ENCODE results near the gene SORCS3.

Gene SORCS3

DNA sequence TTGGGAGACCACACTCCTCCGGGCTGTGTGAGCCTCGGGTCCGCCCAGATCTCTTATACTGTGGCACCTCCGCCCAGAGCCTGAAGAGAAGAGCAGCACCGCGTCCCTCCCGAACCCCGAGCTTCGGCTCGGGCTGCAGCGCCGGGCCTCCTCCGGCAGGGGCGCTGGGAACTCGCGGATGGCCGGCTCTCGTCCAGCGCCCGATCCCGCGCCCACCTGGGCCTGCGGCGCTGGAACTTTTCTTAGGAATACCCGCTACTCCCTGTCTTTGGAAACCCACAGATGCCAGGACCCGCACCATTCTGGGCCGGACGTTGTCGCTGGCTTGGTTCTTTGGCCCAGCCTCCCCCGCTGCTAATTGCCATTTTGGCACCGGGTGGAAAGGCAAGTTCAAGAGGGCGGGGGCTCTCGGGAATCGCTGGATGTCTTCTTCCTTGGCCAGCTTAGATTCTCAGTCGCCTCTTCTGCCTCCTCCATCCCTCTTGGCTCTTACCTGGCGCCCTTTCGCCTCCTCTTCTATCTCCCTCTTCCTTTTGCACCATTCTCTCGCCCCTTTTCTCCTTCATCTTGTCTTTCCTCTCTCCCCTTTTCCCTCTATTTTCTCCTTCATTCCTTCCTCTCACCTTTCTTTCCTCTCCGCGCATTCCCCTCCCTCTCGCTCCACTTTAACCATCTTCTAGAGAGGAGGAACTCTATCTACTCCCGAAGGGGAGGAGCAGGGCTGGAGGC is 2.1 kb upstream of the SORCS3 start:
- TF ChIP-seq, protein P1, sequence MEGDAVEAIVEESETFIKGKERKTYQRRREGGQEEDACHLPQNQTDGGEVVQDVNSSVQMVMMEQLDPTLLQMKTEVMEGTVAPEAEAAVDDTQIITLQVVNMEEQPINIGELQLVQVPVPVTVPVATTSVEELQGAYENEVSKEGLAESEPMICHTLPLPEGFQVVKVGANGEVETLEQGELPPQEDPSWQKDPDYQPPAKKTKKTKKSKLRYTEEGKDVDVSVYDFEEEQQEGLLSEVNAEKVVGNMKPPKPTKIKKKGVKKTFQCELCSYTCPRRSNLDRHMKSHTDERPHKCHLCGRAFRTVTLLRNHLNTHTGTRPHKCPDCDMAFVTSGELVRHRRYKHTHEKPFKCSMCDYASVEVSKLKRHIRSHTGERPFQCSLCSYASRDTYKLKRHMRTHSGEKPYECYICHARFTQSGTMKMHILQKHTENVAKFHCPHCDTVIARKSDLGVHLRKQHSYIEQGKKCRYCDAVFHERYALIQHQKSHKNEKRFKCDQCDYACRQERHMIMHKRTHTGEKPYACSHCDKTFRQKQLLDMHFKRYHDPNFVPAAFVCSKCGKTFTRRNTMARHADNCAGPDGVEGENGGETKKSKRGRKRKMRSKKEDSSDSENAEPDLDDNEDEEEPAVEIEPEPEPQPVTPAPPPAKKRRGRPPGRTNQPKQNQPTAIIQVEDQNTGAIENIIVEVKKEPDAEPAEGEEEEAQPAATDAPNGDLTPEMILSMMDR (conservative IDR thresholded peaks at IDR 0.05; ENCODE audit: low read depth, low read length), result no peak
- DNase-seq (ENCODE audit: low read depth), result no peak
- H3K4me3 ChIP-seq (ENCODE audit: low read depth, low read length), result no peak overlapping the region

GRCh38 chr10:104639590-104640338 is 1.3 kb upstream of the SORCS3 start:
- TF ChIP-seq, protein P1 (conservative IDR thresholded peaks at IDR 0.05; ENCODE audit: low read depth, low read length), result no peak
- no peak for DNase-seq (ENCODE audit: low read depth)
- H3K4me3 ChIP-seq (ENCODE audit: low read depth, low read length), result no peak overlapping the region

DNA sequence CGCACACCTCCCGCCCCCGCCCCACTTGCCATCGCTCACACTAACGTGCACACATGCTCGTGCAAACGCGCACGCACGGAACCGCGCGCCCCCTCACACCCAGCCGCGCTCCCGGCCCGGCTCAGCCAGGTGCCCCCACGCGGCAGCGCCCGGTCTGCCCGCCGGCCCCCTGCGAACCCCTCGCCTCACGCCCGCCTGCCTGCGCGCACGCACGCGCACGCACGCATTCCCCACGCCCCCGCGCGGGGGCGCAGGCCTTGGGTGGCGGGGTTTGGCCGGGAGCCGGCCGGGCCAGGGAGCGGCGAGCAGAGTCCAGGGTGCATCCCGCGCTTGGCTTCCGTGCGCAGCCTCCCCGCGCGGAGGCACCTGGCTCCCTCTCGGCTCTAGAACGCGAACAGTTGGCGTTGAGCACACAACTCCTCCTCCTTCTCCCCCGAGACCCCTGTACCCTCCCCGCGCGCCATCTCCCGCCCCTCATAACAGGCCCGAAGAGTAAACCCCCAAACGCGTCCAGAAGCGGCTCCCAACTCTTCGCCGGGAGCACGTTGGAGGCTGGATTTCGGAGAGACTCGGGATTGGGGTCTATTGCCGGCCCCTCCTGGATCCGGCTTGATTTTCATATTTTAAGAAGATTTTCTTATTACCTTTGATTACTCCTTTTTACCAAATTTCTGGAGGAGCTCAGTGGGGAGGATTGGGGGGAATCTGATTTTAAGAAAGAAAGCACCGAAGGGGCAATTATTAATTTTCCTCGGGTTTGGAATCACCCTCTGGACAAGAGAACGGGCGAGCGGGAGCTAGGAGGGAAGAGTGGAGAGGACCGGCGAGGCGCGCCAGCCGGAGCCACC is 527 bp upstream of the SORCS3 start:
- no peak overlapping the region for H3K4me3 ChIP-seq (ENCODE audit: low read depth, low read length)
- TF ChIP-seq, protein P1 (conservative IDR thresholded peaks at IDR 0.05; ENCODE audit: low read depth, low read length), result no peak
- DNase-seq (ENCODE audit: low read depth), result no peak

GRCh38 chr10:104641937-104642657 is 1.0 kb downstream of the SORCS3 start:
- TF ChIP-seq, protein P1 (conservative IDR thresholded peaks at IDR 0.05; ENCODE audit: low read depth, low read length), result no peak
- no peak for DNase-seq (ENCODE audit: low read depth)
- H3K4me3 ChIP-seq (ENCODE audit: low read depth, low read length), result no peak overlapping the region

DNA sequence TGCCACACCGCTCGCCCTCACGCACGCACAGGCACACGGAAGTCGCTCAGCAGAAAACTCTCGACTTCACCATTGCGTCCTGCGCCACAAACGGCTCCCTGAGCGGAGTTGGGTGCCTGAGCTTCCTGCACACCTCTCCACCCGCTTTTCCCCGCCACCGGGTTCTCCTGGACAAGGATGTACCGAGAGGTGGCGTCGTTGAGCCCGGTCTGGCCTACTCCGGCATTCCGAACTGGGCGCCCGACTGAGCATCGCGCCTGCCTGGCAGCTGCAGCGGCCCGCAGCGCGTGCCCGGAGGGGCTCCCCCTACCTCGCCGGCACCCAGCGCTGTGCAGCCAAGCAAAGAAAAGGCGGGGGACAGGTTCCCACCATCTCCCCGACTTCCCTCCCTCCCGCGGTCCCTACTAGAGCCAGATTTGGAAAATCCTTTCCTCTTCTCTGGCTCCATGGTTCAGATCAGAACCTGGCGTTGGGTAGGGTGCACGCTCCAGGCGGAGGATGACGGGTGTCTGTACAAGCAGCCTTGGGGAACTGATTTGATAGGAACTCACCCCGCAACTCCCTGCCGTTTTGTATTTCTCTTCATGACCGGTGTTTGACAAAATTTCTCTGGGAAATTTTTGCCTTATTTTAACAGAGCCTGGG is 1.7 kb downstream of the SORCS3 start:
- peak; percentile 5 for DNase-seq (ENCODE audit: low read depth)
- no peak overlapping the region for H3K4me3 ChIP-seq (ENCODE audit: low read depth, low read length)
- TF ChIP-seq, protein P1 (conservative IDR thresholded peaks at IDR 0.05; ENCODE audit: low read depth, low read length), result no peak

DNA sequence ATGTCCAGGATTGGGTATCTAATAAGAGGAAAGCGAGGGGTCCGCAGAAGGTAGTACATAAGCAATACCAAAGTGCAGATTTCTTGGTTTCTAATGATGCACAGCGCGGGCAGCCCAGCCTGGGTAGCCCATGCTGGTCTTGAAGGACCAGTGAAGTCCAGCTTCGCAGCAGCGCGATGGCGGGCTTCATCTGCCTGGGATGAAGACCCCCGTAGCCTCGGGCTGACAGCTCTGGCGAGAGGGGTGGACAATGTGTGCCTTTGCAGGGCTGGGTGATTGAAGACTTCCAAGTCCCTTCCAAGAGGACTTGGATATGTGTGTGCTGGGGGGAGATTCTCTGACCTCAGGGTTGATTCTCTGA is 2.2 kb downstream of the SORCS3 start:
- no peak for DNase-seq (ENCODE audit: low read depth)
- TF ChIP-seq, protein P1 (conservative IDR thresholded peaks at IDR 0.05; ENCODE audit: low read depth, low read length), result no peak
- no peak overlapping the region for H3K4me3 ChIP-seq (ENCODE audit: low read depth, low read length)
